HL-60 (cell line): ENCODE data around the gene OR5H1.

ENCODE experiments used
- SPI1 ChIP-seq: IDR thresholded peaks from 2 replicates; pipeline ENCODE4 v1.6.1; 2012; ENCODE audit warnings: low read depth, mild to moderate bottlenecking, borderline replicate concordance
- TF ChIP-seq, protein P1 (sequence below): IDR thresholded peaks from one replicate; pipeline ENCODE4 v1.5.1; 2011; ENCODE audit warnings: low read length, control low read depth, inconsistent platforms; ENCODE audit not compliant: insufficient read depth

DNA sequence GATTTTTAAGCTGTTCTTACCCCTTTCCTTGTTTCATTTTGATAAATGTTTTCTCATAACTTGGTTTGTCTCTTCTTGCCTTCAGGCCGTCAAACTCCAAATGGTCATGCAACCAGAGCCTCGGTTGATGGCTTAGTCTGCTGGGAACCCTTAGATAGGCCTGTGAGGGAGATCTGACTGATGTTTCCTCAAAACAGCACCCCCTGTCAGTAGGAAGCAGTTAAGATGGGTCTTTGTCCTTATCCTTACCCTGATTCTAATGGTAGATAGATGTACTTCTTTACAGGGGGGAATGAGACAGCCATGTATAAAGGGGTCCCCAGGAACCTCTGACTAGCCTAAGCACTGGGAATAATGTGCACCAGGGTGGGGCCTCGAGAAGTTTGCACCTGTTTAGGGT lies 16.3 kb upstream of the OR5H1 start:
- no peak for TF ChIP-seq SPI1
- TF ChIP-seq, protein P1, sequence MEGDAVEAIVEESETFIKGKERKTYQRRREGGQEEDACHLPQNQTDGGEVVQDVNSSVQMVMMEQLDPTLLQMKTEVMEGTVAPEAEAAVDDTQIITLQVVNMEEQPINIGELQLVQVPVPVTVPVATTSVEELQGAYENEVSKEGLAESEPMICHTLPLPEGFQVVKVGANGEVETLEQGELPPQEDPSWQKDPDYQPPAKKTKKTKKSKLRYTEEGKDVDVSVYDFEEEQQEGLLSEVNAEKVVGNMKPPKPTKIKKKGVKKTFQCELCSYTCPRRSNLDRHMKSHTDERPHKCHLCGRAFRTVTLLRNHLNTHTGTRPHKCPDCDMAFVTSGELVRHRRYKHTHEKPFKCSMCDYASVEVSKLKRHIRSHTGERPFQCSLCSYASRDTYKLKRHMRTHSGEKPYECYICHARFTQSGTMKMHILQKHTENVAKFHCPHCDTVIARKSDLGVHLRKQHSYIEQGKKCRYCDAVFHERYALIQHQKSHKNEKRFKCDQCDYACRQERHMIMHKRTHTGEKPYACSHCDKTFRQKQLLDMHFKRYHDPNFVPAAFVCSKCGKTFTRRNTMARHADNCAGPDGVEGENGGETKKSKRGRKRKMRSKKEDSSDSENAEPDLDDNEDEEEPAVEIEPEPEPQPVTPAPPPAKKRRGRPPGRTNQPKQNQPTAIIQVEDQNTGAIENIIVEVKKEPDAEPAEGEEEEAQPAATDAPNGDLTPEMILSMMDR = no peak
